Uterus (tissue), 2 donors: Measurements from ENCODE around the gene ZNF205.

ENCODE experiments used
- POLR2A ChIP-seq, 2 donors: fragments of 450-650 bp; IDR thresholded peaks; one replicate each; pipeline ENCODE4 v1.6.1; 2016; ENCODE audit warnings: antibody characterized with exemption in 2 of 2, mild to moderate bottlenecking in 1 of 2, moderate library complexity in 1 of 2
- TF ChIP-seq, protein P1 (sequence below), 4 experiments: fragments of 200-600 bp in 2 of 4; fragments of 450-650 bp in 2 of 4; sonication (generic) in 2 of 4; IDR thresholded peaks; one replicate each; pipeline ENCODE4 v1.5.1; 2016 to 2019; ENCODE audit warnings: antibody characterized with exemption in 4 of 4, mild to moderate bottlenecking in 2 of 4, moderate library complexity in 1 of 4

DNA sequence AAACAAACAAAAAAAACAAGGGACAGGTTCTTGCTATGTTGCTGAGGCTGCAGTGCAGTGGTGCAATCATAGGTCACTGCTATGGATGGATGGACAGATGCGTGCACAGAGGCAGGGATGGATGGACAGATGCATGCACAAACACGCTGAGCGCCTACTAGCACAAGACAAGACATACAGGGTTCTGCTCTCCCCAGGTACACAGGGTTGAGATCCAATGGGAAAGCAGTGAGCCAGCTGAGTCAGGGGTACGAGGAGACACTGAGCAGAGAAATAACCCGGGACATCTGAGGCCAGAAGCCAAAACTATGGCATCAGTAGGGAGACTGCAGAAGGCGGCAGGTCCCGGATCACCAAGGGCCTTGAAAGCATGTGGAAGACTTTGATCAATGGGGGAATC is 40.7 kb upstream of the ZNF205 start:
- TF ChIP-seq, protein P1, sequence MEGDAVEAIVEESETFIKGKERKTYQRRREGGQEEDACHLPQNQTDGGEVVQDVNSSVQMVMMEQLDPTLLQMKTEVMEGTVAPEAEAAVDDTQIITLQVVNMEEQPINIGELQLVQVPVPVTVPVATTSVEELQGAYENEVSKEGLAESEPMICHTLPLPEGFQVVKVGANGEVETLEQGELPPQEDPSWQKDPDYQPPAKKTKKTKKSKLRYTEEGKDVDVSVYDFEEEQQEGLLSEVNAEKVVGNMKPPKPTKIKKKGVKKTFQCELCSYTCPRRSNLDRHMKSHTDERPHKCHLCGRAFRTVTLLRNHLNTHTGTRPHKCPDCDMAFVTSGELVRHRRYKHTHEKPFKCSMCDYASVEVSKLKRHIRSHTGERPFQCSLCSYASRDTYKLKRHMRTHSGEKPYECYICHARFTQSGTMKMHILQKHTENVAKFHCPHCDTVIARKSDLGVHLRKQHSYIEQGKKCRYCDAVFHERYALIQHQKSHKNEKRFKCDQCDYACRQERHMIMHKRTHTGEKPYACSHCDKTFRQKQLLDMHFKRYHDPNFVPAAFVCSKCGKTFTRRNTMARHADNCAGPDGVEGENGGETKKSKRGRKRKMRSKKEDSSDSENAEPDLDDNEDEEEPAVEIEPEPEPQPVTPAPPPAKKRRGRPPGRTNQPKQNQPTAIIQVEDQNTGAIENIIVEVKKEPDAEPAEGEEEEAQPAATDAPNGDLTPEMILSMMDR (IDR thresholded peaks at IDR 0.05): no peak
- TF ChIP-seq POLR2A (IDR thresholded peaks at IDR 0.05): no peak
